ENCODE data around the gene CFAP100.

The CFAP100 gene

GRCh38 chr3:126468028-126468891 is 73.6 kb downstream of the CFAP100 start:
- H3K36me3 ChIP-seq (ENCODE audit: control insufficient read depth, insufficient read depth, low read length): peaks cover 82% of the 10 kb centered on the region
- DNase-seq: no peak
- no peaks in the 10 kb centered on the region for H3K27me3 ChIP-seq (replicated peaks; ENCODE audit: control insufficient read depth, insufficient read depth, low read length, poor library complexity, severe bottlenecking)
- no peak overlapping the region for H3K27ac ChIP-seq (ENCODE audit: insufficient read depth, low read length, poor library complexity, severe bottlenecking)
- H3K9me3 ChIP-seq (ENCODE audit: control insufficient read depth, low read length): no peaks in the 10 kb centered on the region
- peaks cover 13% of the 10 kb centered on the region for H3K4me1 ChIP-seq (ENCODE audit: control insufficient read depth, insufficient read depth, low read length, poor library complexity, severe bottlenecking)
- no peak overlapping the region for H3K4me3 ChIP-seq (ENCODE audit: insufficient read depth, low read depth, low read length, poor library complexity, severe bottlenecking)

- H3K4me1 ChIP-seq (ENCODE audit: control insufficient read depth, insufficient read depth, low read length, poor library complexity, severe bottlenecking): peaks cover 25% of the 10 kb centered on the region
- no peaks in the 10 kb centered on the region for H3K27me3 ChIP-seq (replicated peaks; ENCODE audit: control insufficient read depth, insufficient read depth, low read length, poor library complexity, severe bottlenecking)
- no peak overlapping the region for H3K27ac ChIP-seq (ENCODE audit: insufficient read depth, low read length, poor library complexity, severe bottlenecking)
- H3K4me3 ChIP-seq (ENCODE audit: insufficient read depth, low read depth, low read length, poor library complexity, severe bottlenecking): no peak overlapping the region
- peaks cover 70% of the 10 kb centered on the region for H3K36me3 ChIP-seq (ENCODE audit: control insufficient read depth, insufficient read depth, low read length)
- no peak for DNase-seq
- H3K9me3 ChIP-seq (ENCODE audit: control insufficient read depth, low read length): no peaks in the 10 kb centered on the region
Measured at GRCh38 chr3:126469479-126469878, 74.8 kb downstream of the CFAP100 start.

GRCh38 chr3:126472277-126473006 is 77.7 kb downstream of the CFAP100 start:
- Histone ChIP-seq H3K9me3 (ENCODE audit: control insufficient read depth, low read length) (no peaks in the 10 kb centered on the region), H3K36me3 (ENCODE audit: control insufficient read depth, insufficient read depth, low read length) (peaks cover 40% of the 10 kb centered on the region), H3K27ac (ENCODE audit: insufficient read depth, low read length, poor library complexity, severe bottlenecking) (no peak overlapping the region), H3K27me3 (replicated peaks; ENCODE audit: control insufficient read depth, insufficient read depth, low read length, poor library complexity, severe bottlenecking) (no peaks in the 10 kb centered on the region), H3K4me3 (ENCODE audit: insufficient read depth, low read depth, low read length, poor library complexity, severe bottlenecking) (no peak overlapping the region), H3K4me1 (ENCODE audit: control insufficient read depth, insufficient read depth, low read length, poor library complexity, severe bottlenecking) (peaks cover 36% of the 10 kb centered on the region)
- no peak for DNase-seq

- Histone ChIP-seq H3K27me3 (replicated peaks; ENCODE audit: control insufficient read depth, insufficient read depth, low read length, poor library complexity, severe bottlenecking) (no peaks in the 10 kb centered on the region), H3K4me1 (ENCODE audit: control insufficient read depth, insufficient read depth, low read length, poor library complexity, severe bottlenecking) (peaks cover 36% of the 10 kb centered on the region), H3K27ac (ENCODE audit: insufficient read depth, low read length, poor library complexity, severe bottlenecking) (no peak overlapping the region), H3K4me3 (ENCODE audit: insufficient read depth, low read depth, low read length, poor library complexity, severe bottlenecking) (peak overlapping the region; percentile 24), H3K9me3 (ENCODE audit: control insufficient read depth, low read length) (no peaks in the 10 kb centered on the region), H3K36me3 (ENCODE audit: control insufficient read depth, insufficient read depth, low read length) (peaks cover 30% of the 10 kb centered on the region)
- DNase-seq: no peak
Measured at GRCh38 chr3:126473292-126474168, 78.8 kb downstream of the CFAP100 start.

GRCh38 chr3:126474498-126475412 is 80.0 kb downstream of the CFAP100 start:
- peaks cover 18% of the 10 kb centered on the region for H3K36me3 ChIP-seq (ENCODE audit: control insufficient read depth, insufficient read depth, low read length)
- H3K9me3 ChIP-seq (ENCODE audit: control insufficient read depth, low read length): no peaks in the 10 kb centered on the region
- DNase-seq: peak in 2 of 3 donors; percentile 8 to 14
- H3K4me1 ChIP-seq (ENCODE audit: control insufficient read depth, insufficient read depth, low read length, poor library complexity, severe bottlenecking): peaks cover 36% of the 10 kb centered on the region
- H3K27me3 ChIP-seq (replicated peaks; ENCODE audit: control insufficient read depth, insufficient read depth, low read length, poor library complexity, severe bottlenecking): no peaks in the 10 kb centered on the region
- peak overlapping the region; percentile 80 for H3K27ac ChIP-seq (ENCODE audit: insufficient read depth, low read length, poor library complexity, severe bottlenecking)
- peak overlapping the region; percentile 59 for H3K4me3 ChIP-seq (ENCODE audit: insufficient read depth, low read depth, low read length, poor library complexity, severe bottlenecking)

DNA sequence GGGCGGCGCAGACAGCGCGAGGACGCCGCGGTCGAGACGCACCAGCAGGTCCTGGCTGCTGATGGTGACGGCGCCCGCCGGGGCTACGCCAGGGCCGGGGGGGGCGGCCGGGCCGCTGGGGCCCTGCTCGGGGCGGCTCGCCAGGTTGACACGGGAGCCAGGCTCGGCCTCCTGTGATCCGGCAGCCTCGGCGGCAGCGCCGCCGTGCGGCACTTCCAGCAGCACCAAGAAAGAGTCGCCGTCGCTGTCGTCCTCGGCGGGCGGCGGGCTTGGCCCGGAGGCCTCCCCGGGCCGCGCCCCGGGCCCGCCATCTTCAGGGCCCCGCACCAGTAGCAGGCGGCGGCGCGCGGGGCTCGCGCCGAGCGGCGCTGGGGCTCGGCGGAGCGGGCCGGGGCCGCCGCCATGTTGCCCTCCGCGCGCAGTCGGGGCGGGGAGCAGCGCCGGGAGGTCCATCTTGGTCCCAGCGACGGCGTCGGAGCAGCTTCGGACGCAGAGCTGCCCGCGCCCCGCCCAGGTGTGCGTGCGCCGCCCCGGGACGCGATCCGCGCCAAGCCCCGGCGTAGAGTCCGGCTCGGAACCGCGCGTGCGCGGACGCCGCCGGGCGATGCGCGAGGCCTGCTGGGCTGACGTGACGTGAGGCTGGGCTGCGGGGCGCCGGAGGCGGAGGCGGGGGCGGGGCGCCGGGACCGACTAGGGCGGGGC is 80.9 kb downstream of the CFAP100 start, which contains the start of gene ZXDC:
Gene ZXDC, minus strand, starts transcription at position 479 of the 702 bp plus-strand sequence. Its CDS starts 26 bp downstream, at position 453.
- Histone ChIP-seq H3K27me3 (replicated peaks; ENCODE audit: control insufficient read depth, insufficient read depth, low read length, poor library complexity, severe bottlenecking) (no peaks in the 10 kb centered on the region), H3K36me3 (ENCODE audit: control insufficient read depth, insufficient read depth, low read length) (peaks cover 10% of the 10 kb centered on the region), H3K27ac (ENCODE audit: insufficient read depth, low read length, poor library complexity, severe bottlenecking) (peak within 1 kb of the TSS; percentile 80), H3K4me1 (ENCODE audit: control insufficient read depth, insufficient read depth, low read length, poor library complexity, severe bottlenecking) (peaks cover 36% of the 10 kb centered on the region), H3K9me3 (ENCODE audit: control insufficient read depth, low read length) (no peaks in the 10 kb centered on the region), H3K4me3 (ENCODE audit: insufficient read depth, low read depth, low read length, poor library complexity, severe bottlenecking) (peak within 1 kb of the TSS; percentile 66)
- peak; percentile 86 to 90 (median 90) for DNase-seq

DNA sequence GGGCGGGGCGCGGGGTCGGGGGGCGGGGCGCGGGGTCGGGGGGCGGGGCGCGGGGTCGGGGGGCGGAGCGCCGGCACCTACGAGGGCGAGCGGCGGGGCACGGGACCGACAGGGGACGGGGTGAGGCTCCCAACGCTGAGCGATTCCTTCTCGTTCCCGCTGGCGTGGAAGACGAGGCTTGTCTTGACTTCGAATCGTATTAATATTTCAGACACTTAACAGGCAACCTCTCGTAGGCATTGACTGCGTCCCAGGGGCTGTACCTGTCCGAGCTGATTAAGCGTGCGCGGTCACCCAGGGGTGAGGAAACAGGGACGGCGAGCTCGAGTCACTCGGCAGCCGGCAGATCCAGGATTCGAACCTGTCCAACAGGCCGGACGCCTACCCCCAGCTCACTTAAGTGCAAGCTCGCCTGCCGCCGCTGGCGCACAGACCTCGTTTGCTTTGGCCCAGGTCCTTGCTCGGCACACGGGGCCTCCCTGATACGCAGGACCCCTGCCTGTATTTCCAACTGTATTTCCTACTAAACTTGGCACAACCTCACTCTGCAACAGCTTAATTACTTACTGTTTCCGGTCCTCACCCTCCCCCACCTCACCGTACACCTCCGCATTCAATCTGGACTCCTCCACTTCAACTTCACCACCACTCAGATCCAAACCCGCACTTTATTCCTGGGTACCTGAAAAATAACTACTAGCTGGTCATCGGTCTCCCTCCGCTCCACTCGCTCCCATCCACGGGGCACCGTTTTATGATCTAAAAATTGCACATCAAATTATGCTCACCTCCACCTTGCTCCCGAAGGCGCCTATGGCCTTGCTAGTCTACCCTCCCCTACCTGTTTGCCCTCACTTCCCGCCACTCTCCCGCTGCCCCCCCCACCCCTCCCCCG is 81.7 kb downstream of the CFAP100 start:
- Histone ChIP-seq H3K9me3 (ENCODE audit: control insufficient read depth, low read length) (no peaks in the 10 kb centered on the region), H3K4me1 (ENCODE audit: control insufficient read depth, insufficient read depth, low read length, poor library complexity, severe bottlenecking) (peaks cover 36% of the 10 kb centered on the region), H3K27me3 (replicated peaks; ENCODE audit: control insufficient read depth, insufficient read depth, low read length, poor library complexity, severe bottlenecking) (no peaks in the 10 kb centered on the region), H3K4me3 (ENCODE audit: insufficient read depth, low read depth, low read length, poor library complexity, severe bottlenecking) (peak overlapping the region; percentile 66), H3K36me3 (ENCODE audit: control insufficient read depth, insufficient read depth, low read length) (peaks cover 1% of the 10 kb centered on the region), H3K27ac (ENCODE audit: insufficient read depth, low read length, poor library complexity, severe bottlenecking) (peak overlapping the region; percentile 59)
- DNase-seq: no peak

DNA sequence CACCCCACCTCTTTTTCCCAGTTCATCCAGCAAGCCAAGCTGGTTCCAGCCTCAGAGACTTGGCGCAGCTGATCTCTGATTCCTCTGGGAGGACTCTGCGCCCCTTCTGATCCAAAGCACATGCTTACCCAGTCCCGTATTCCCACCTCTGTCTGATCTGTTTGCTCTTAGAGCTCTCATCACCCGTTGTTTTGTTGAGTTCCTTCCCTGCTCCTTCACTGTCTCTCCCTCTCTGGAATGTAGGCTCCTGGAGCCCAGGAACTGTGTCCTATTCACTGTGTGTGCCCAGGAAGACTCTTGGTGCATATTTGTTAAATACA is 82.3 kb downstream of the CFAP100 start:
- Histone ChIP-seq H3K9me3 (ENCODE audit: control insufficient read depth, low read length) (no peaks in the 10 kb centered on the region), H3K27me3 (replicated peaks; ENCODE audit: control insufficient read depth, insufficient read depth, low read length, poor library complexity, severe bottlenecking) (no peaks in the 10 kb centered on the region), H3K27ac (ENCODE audit: insufficient read depth, low read length, poor library complexity, severe bottlenecking) (no peak overlapping the region), H3K36me3 (ENCODE audit: control insufficient read depth, insufficient read depth, low read length) (no peaks in the 10 kb centered on the region), H3K4me3 (ENCODE audit: insufficient read depth, low read depth, low read length, poor library complexity, severe bottlenecking) (no peak overlapping the region), H3K4me1 (ENCODE audit: control insufficient read depth, insufficient read depth, low read length, poor library complexity, severe bottlenecking) (peaks cover 35% of the 10 kb centered on the region)
- no peak for DNase-seq
